Neural cell (in vitro differentiated cells): Measurements from ENCODE around the gene UNC13B. TPM values are rescaled to one million over a fixed set of nuclear protein-coding genes. Genes with fewer than 3 reads are reported as not detected.

Experiments
- H2AFZ ChIP-seq: fragments of 200-600, 300-800 bp; sonication (generic), shearing (Covaris generic); 2 replicates; pipeline ENCODE4 v1.6.0; 2014; ENCODE audit warnings: low read depth, mild to moderate bottlenecking, antibody characterized with exemption, low read length, moderate library complexity
- H3F3A ChIP-seq: fragments of 200-600 bp; shearing (Covaris generic); 2 replicates; pipeline ENCODE4 v1.6.1; 2016; ENCODE audit warnings: mild to moderate bottlenecking, moderate library complexity, mixed read lengths, antibody characterized with exemption, low read length; ENCODE audit not compliant: insufficient read depth, poor library complexity, severe bottlenecking
- H3K27ac ChIP-seq: fragments of 200-600, 300-800 bp; sonication (generic), shearing (Covaris generic); 2 replicates; pipeline ENCODE4 v1.5.1; 2014; ENCODE audit warnings: mild to moderate bottlenecking, low read length, moderate library complexity
- H3K27me3 ChIP-seq: fragments of 300-800, 200-600 bp; sonication (generic), shearing (Covaris generic); 2 replicates; pipeline ENCODE4 v1.6.0; 2014; ENCODE audit warnings: mild to moderate bottlenecking, low read depth, low read length, moderate library complexity; ENCODE audit not compliant: insufficient read depth
- H3K36me3 ChIP-seq: fragments of 300-800, 200-600 bp; sonication (generic), shearing (Covaris generic); 2 replicates; pipeline ENCODE4 v1.5.1; 2014; ENCODE audit warnings: mild to moderate bottlenecking, antibody characterized with exemption, low read length, moderate library complexity; ENCODE audit not compliant: insufficient read depth
- H3K4me2 ChIP-seq: fragments of 300-800, 200-600 bp; sonication (generic), shearing (Covaris generic); 2 replicates; pipeline ENCODE4 v1.6.0; 2014; ENCODE audit warnings: mild to moderate bottlenecking, low read length
- H3K4me3 ChIP-seq: fragments of 300-800, 200-600 bp; sonication (generic), shearing (Covaris generic); 2 replicates; pipeline ENCODE4 v1.5.1; 2014; ENCODE audit warnings: mild to moderate bottlenecking, low read length, moderate library complexity
- H3K79me2 ChIP-seq: fragments of 200-600 bp; shearing (Covaris generic); replicated peaks from 2 replicates; pipeline ENCODE4 v1.6.0; 2014; ENCODE audit warnings: mild to moderate bottlenecking, low read length, moderate library complexity; ENCODE audit not compliant: insufficient read depth
- H3K9ac ChIP-seq: fragments of 300-800, 200-600 bp; sonication (generic), shearing (Covaris generic); 2 replicates; pipeline ENCODE4 v1.6.1; 2016; ENCODE audit warnings: mild to moderate bottlenecking, low read length, mixed read lengths
- H3K9me2 ChIP-seq: fragments of 200-600 bp; shearing (Covaris generic); 2 replicates; pipeline ENCODE4 v1.6.1; 2016; ENCODE audit warnings: mild to moderate bottlenecking, low read length, mixed read lengths; ENCODE audit not compliant: insufficient read depth
- H3K9me3 ChIP-seq: fragments of 200-600, 300-800 bp; sonication (generic), shearing (Covaris generic); 2 replicates; pipeline ENCODE4 v1.6.1; 2016; ENCODE audit warnings: mild to moderate bottlenecking, mixed run types, low read length, moderate library complexity, mixed read lengths
- H4K20me1 ChIP-seq: fragments of 200-600 bp; shearing (Covaris generic); 2 replicates; pipeline ENCODE4 v1.6.1; 2016; ENCODE audit warnings: mild to moderate bottlenecking, mixed run types; ENCODE audit not compliant: insufficient read depth
- CTCF ChIP-seq: fragments of 450-650 bp; IDR thresholded peaks from 2 replicates; pipeline ENCODE4 v1.5.1; 2014; ENCODE audit warnings: antibody characterized with exemption, mild to moderate bottlenecking, moderate library complexity; ENCODE audit not compliant: poor library complexity, severe bottlenecking
- EP300 ChIP-seq: fragments of 450-650 bp; conservative IDR thresholded peaks from 2 replicates; pipeline ENCODE4 v1.6.1; 2014; ENCODE audit warnings: antibody characterized with exemption, mild to moderate bottlenecking, moderate library complexity; ENCODE audit not compliant: poor library complexity, severe bottlenecking
- EZH2 ChIP-seq: fragments of 200-600, 300-800 bp; shearing (Covaris generic), sonication (generic); IDR thresholded peaks from 2 replicates; pipeline ENCODE4 v1.6.1; 2014; ENCODE audit warnings: antibody characterized with exemption, low read length, borderline replicate concordance, mild to moderate bottlenecking; ENCODE audit not compliant: insufficient read depth, poor library complexity, severe bottlenecking
- MXI1 ChIP-seq: fragments of 450-650 bp; conservative IDR thresholded peaks from 2 replicates; pipeline ENCODE4 v1.6.1; 2014; ENCODE audit warnings: antibody characterized with exemption, mild to moderate bottlenecking; ENCODE audit not compliant: poor library complexity, severe bottlenecking
- POLR2AphosphoS5 ChIP-seq: IDR thresholded peaks from 2 replicates; pipeline ENCODE4 v1.6.1; 2012
- RAD21 ChIP-seq: fragments of 450-650 bp; conservative IDR thresholded peaks from 2 replicates; pipeline ENCODE4 v1.6.1; 2014; ENCODE audit warnings: antibody characterized with exemption, mild to moderate bottlenecking, moderate library complexity
- REST ChIP-seq: IDR thresholded peaks from 2 replicates; pipeline ENCODE4 v1.6.1; 2012; ENCODE audit warnings: borderline replicate concordance
- SMC3 ChIP-seq: fragments of 450-650 bp; conservative IDR thresholded peaks from 2 replicates; pipeline ENCODE4 v1.6.1; 2014; ENCODE audit warnings: antibody characterized with exemption, mild to moderate bottlenecking, moderate library complexity; ENCODE audit not compliant: poor library complexity
- TAF1 ChIP-seq: IDR thresholded peaks from 2 replicates; pipeline ENCODE4 v1.6.1; 2012; ENCODE audit warnings: low read depth
- polyA plus RNA-seq: library from polyadenylated mRNA; depleted of rRNA; stranded (reverse); fragments of >200 nt; gene quantifications from 2 replicates; pipeline ENCODE4 v1.2.3, GENCODE V29; 2014

The UNC13B gene
- polyA plus RNA-seq, 1 donor from 2014 or later = 37.2 TPM

DNA sequence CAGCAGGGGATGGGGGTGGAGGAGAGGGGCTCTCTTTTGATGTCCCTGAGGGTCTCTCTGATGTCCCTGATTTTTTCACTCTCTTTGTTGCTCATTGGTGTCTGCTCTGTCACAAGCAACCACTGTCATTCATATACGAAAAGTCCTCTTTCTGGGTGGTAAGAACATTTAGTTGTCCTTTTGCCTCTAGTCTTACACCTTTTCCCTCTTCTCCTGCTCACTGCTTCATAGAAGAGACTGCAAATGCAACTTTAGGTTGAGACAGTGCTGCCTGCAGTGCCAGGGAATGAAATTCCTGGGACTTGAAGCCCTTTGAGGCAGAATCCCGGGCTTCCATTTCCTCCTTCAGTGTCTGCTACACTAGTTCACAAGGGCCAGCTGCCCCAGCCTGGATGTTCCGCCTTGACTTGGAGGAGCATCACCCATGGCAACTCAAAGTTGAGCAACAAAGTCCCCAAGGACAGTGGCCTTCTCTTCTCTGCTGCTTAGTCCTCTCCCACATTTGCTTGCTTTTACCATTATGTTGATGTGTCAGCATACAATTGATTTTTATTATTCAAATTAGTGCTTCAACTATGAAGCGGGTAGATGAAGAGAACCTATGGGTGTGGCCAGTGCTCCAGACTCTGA lies 233.4 kb downstream of the UNC13B start:
- TF ChIP-seq RAD21 (no peak), EP300 (no peak), POLR2AphosphoS5 (no peak), SMC3 (no peak), EZH2 (no peak), CTCF (no peak), REST (no peak), MXI1 (no peak), TAF1 (no peak)

DNA sequence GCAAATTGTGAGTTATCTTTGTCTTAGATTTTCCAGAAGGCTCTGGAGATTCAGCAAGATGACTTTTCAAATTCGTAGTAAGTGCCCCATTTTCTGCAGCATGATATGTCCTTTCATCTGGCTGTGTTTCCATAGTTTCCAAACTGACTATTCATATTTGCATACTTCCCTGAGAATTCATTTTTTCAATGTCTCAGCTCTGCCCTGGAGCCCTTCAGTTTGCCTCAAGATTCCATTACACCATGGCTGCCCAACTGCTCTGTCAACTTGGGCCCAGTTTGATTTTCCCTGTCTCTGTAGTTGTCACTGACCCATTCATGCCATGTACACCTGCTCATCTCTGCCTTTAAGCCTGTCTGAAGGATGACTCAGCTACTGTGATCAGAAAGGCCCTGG lies 233.9 kb downstream of the UNC13B start:
- Histone ChIP-seq H2AFZ (no peak overlapping the region), H3K9ac (no peak overlapping the region), H3K4me3 (no peak overlapping the region), H4K20me1 (no peaks in the 10 kb centered on the region), H3K9me3 (no peaks in the 10 kb centered on the region), H3K27ac (no peak overlapping the region), H3K9me2 (no peaks in the 10 kb centered on the region), H3K4me2 (no peak overlapping the region), H3K27me3 (no peaks in the 10 kb centered on the region), H3F3A (no peaks in the 10 kb centered on the region), H3K79me2 (no peaks in the 10 kb centered on the region), H3K36me3 (no peaks in the 10 kb centered on the region)
- TF ChIP-seq EZH2 (no peak), REST (no peak)

More for the DNA sequence above, 233.4 kb downstream of the UNC13B start:
- H3K4me2 ChIP-seq = no peak overlapping the region
- H3K79me2 ChIP-seq = no peaks in the 10 kb centered on the region
- H4K20me1 ChIP-seq = no peaks in the 10 kb centered on the region
- no peaks in the 10 kb centered on the region for H3K9me2 ChIP-seq
- no peak overlapping the region for H2AFZ ChIP-seq
- H3F3A ChIP-seq = no peaks in the 10 kb centered on the region
- H3K36me3 ChIP-seq = peaks cover 3% of the 10 kb centered on the region
- no peaks in the 10 kb centered on the region for H3K9me3 ChIP-seq
- H3K4me3 ChIP-seq = no peak overlapping the region
- H3K27me3 ChIP-seq = no peaks in the 10 kb centered on the region
- no peak overlapping the region for H3K27ac ChIP-seq
- H3K9ac ChIP-seq = no peak overlapping the region
